KMS-11 (cell line): ENCODE data around the gene PUS7.
"Not testable (repeated sequence)": the region's sequence is repeated elsewhere in the genome, so short reads cannot be mapped to it uniquely, and the experiment has no call there.

Experiments used
- H2AFZ ChIP-seq: fragments of 200-600 bp; sonication (generic); 2 replicates; pipeline ENCODE4 v1.6.1; 2016; ENCODE audit warnings: antibody characterized with exemption, mixed run types, low read depth
- H3K27ac ChIP-seq: fragments of 200-600 bp; sonication (generic); 2 replicates; pipeline ENCODE4 v1.6.1; 2016; ENCODE audit warnings: mild to moderate bottlenecking, mixed run types
- H3K27me3 ChIP-seq: fragments of 200-600 bp; sonication (generic); 2 replicates; pipeline ENCODE4 v1.6.1; 2017; ENCODE audit warnings: mild to moderate bottlenecking, low read depth, mixed run types, moderate library complexity; ENCODE audit not compliant: insufficient read depth
- H3K36me3 ChIP-seq: fragments of 200-600 bp; sonication (generic); 2 replicates; pipeline ENCODE4 v1.6.1; 2017; ENCODE audit warnings: mild to moderate bottlenecking, mixed run types; ENCODE audit not compliant: insufficient read depth
- H3K4me1 ChIP-seq: fragments of 200-600 bp; sonication (generic); 2 replicates; pipeline ENCODE4 v1.6.1; 2016; ENCODE audit warnings: mild to moderate bottlenecking, low read depth, mixed run types; ENCODE audit not compliant: poor library complexity, severe bottlenecking
- H3K4me2 ChIP-seq: fragments of 200-600 bp; sonication (generic); 2 replicates; pipeline ENCODE4 v1.7.0; 2016; ENCODE audit warnings: mild to moderate bottlenecking, mixed run types
- H3K4me3 ChIP-seq: fragments of 200-600 bp; sonication (generic); IDR thresholded peaks from 2 replicates; pipeline ENCODE4 v1.6.1; 2017; ENCODE audit warnings: low read depth, low read length, mixed read lengths; ENCODE audit not compliant: insufficient read depth
- H3K79me2 ChIP-seq: fragments of 200-600 bp; sonication (generic); 2 replicates; pipeline ENCODE4 v1.6.1; 2016; ENCODE audit warnings: low read depth, mixed run types; ENCODE audit not compliant: insufficient read depth
- H3K9ac ChIP-seq: fragments of 200-600 bp; sonication (generic); 2 replicates; pipeline ENCODE4 v1.6.1; 2016; ENCODE audit warnings: mild to moderate bottlenecking, mixed run types
- H4K20me1 ChIP-seq: fragments of 200-600 bp; sonication (generic); 2 replicates; pipeline ENCODE4 v1.6.1; 2016; ENCODE audit warnings: mild to moderate bottlenecking, mixed run types; ENCODE audit not compliant: insufficient read depth
- CTCF ChIP-seq: fragments of 200-600 bp; sonication (generic); conservative IDR thresholded peaks from 2 replicates; pipeline ENCODE4 v1.6.1; 2017; ENCODE audit warnings: low read depth, mild to moderate bottlenecking, antibody characterized with exemption, low read length, moderate library complexity, mixed read lengths

The PUS7 gene

GRCh38 chr7:105530546-105530945 is 8.5 kb upstream of the PUS7 start:
- peak overlapping the region; percentile 82; the same call in 1 of the 2 replicates for H2AFZ ChIP-seq
- peak overlapping the region; percentile 76; the same call in 1 of the 2 replicates for H3K9ac ChIP-seq
- no peaks in the 10 kb centered on the region for H3K27me3 ChIP-seq
- peak overlapping the region; percentile 77; the same call in 1 of the 2 replicates for H3K4me2 ChIP-seq
- no peaks in the 10 kb centered on the region for H3K36me3 ChIP-seq
- no peak for TF ChIP-seq CTCF
- no peak overlapping the region for H3K4me3 ChIP-seq
- no peaks in the 10 kb centered on the region for H4K20me1 ChIP-seq
- H3K27ac ChIP-seq: peak overlapping the region; percentile 85
- H3K4me1 ChIP-seq: peaks cover 16% of the 10 kb centered on the region
- H3K79me2 ChIP-seq: peaks cover 17% of the 10 kb centered on the region; the same call in 1 of the 2 replicates

GRCh38 chr7:105530126-105530525 is 8.1 kb upstream of the PUS7 start:
- Histone ChIP-seq H4K20me1 (no peaks in the 10 kb centered on the region), H3K27ac (no peak overlapping the region), H3K36me3 (no peaks in the 10 kb centered on the region), H3K79me2 (peaks cover 17% of the 10 kb centered on the region; the same call in 1 of the 2 replicates), H3K27me3 (no peaks in the 10 kb centered on the region), H3K4me3 (no peak overlapping the region), H3K4me2 (no peak overlapping the region), H2AFZ (no peak overlapping the region), H3K9ac (no peak overlapping the region), H3K4me1 (peaks cover 16% of the 10 kb centered on the region)
- no peak for TF ChIP-seq CTCF

GRCh38 chr7:105527737-105528136 is 5.7 kb upstream of the PUS7 start:
- not testable (repeated sequence) for H3K4me2 ChIP-seq, H3K4me1 ChIP-seq, H3K9ac ChIP-seq, H3K79me2 ChIP-seq, H3K4me3 ChIP-seq, H4K20me1 ChIP-seq, H3K27ac ChIP-seq, H2AFZ ChIP-seq, H3K27me3 ChIP-seq, H3K36me3 ChIP-seq

- Histone ChIP-seq H3K9ac (no peak overlapping the region), H3K36me3 (no peaks in the 10 kb centered on the region), H3K79me2 (peaks cover 17% of the 10 kb centered on the region), H3K4me3 (no peak overlapping the region), H3K4me1 (peaks cover 13% of the 10 kb centered on the region), H3K27me3 (no peaks in the 10 kb centered on the region), H4K20me1 (no peaks in the 10 kb centered on the region), H2AFZ (no peak overlapping the region), H3K27ac (no peak overlapping the region), H3K4me2 (no peak overlapping the region)
- TF ChIP-seq CTCF: no peak
Observed at GRCh38 chr7:105524840-105525239, 2.8 kb upstream of the PUS7 start.

GRCh38 chr7:105524423-105524822 is 2.4 kb upstream of the PUS7 start:
- H3K4me2 ChIP-seq, H2AFZ ChIP-seq, H3K27ac ChIP-seq, H3K4me3 ChIP-seq, H3K9ac ChIP-seq, H3K36me3 ChIP-seq, H4K20me1 ChIP-seq, H3K27me3 ChIP-seq: not testable (repeated sequence)
- H3K79me2 ChIP-seq: peaks cover 21% of the 10 kb centered on the region
- peaks cover 15% of the 10 kb centered on the region for H3K4me1 ChIP-seq
